HG03521 (cell line): ENCODE measurements around the gene PIWIL4.
"Not testable (repeated sequence)": the region's sequence is repeated elsewhere in the genome, so short reads cannot be mapped to it uniquely, and the experiment has no call there.

ENCODE experiments used
- ATAC-seq: cut with Tn5 transposase; IDR thresholded peaks from one replicate; pipeline ENCODE4 v1.9.1; 2021; ENCODE audit warnings: mild to moderate bottlenecking, moderate library complexity; ENCODE audit not compliant: unreplicated experiment

Gene PIWIL4

GRCh38 chr11:94546886-94547285, 20.3 kb upstream of the PIWIL4 start:
- ATAC-seq: no peak

GRCh38 chr11:94549146-94549545, 18.0 kb upstream of the PIWIL4 start:
- ATAC-seq: no peak

- ATAC-seq: no peak
Measured at GRCh38 chr11:94550513-94550912, 16.7 kb upstream of the PIWIL4 start.

DNA sequence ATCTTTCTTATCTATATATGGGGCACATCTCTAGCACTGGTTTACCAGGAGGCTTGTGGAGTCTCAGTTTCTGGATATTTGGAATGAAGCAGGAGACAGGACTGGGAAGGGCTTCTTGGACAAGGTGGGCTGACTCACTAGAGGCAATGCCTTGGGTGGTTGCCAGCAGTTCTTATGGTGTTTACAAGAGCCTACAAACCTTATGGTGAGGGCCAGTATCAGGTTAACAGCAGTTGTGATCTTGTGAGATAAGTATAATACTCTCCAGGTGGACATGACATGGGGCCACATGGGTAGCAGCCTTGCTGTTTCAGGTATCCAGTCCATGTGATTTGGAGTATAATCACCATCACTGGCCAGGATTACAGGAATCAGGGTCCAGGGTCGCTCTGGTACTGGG, 13.2 kb upstream of the PIWIL4 start:
- no peak for ATAC-seq

- ATAC-seq: not testable (repeated sequence)
Measured at GRCh38 chr11:94555752-94556329, 11.3 kb upstream of the PIWIL4 start.

DNA sequence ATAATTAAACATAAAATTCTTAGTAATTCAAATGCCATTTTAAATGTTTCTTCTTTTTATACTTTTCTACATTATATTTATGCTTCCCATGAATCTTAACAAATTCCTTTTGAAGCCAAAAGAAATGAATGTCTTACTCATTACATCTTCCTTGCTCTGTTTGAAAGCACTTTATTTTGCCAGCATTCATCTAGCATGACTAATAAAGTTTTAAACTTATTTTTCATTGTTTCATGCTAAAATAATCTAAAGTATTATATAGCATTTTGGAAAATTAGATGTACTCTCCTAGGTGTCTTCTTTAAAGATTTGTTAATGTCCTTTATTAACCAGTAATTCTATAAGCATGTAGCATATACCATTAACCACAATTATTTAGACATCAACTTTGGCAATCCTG, 9.7 kb upstream of the PIWIL4 start:
- no peak for ATAC-seq

GRCh38 chr11:94557992-94558391, 9.2 kb upstream of the PIWIL4 start:
- no peak for ATAC-seq

GRCh38 chr11:94558468-94558867, 8.7 kb upstream of the PIWIL4 start:
- ATAC-seq: no peak

GRCh38 chr11:94558932-94559331, 8.2 kb upstream of the PIWIL4 start:
- no peak for ATAC-seq

DNA sequence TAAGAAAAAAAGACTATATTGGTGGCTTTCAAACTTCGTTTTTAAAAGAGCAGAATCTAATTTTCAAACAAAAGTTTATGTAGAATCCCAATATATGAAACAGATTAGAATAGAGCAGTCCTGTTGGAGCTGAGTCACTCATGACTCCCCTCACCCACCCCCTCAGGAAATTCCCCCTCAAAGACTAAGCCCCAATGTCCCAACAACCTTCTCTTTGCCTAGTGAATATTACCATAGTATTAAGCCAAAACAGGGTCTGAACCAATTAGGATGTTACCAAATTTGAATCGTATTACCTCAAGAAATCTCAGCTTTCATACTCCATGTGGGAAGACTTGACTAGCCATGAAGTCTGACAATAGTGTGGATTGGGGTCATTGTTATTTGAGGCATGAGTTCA, 7.8 kb upstream of the PIWIL4 start:
- no peak for ATAC-seq

- no peak for ATAC-seq
Measured at GRCh38 chr11:94560834-94561233, 6.3 kb upstream of the PIWIL4 start.

DNA sequence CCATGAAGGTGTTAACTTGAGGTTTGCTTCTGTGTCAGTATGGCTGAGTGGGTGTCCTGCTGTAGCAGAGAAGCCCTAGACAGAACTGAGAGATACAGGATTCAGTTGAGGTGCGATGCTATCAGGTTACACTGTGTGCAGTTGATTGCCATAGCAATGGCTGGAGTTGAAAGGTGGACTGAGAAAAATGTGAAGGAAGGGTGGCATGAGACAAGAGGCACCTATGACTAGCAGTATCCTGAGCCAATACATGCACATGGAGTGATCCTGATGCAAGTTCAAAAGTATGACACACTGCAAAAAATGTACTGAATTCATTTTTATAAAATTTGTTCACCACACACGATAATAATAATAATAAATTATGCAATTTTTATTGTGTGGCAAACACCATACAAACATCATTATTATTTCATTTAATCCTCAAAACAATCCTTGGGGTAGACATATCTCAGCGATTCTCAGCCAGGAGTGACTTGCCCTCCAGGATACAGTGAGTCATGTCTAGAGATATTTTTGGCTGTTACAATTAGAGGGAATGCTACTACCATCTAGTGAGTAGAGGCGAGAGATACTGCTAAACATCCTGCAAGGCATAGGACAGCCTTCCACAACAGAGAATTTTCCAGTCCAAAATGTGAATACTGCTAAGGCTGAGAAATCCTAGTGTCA, 3.9 kb upstream of the PIWIL4 start:
- ATAC-seq: no peak

- no peak for ATAC-seq
Measured at GRCh38 chr11:94563848-94564467, 3.2 kb upstream of the PIWIL4 start.

GRCh38 chr11:94568200-94568599, 1.0 kb downstream of the PIWIL4 start:
- no peak for ATAC-seq

DNA sequence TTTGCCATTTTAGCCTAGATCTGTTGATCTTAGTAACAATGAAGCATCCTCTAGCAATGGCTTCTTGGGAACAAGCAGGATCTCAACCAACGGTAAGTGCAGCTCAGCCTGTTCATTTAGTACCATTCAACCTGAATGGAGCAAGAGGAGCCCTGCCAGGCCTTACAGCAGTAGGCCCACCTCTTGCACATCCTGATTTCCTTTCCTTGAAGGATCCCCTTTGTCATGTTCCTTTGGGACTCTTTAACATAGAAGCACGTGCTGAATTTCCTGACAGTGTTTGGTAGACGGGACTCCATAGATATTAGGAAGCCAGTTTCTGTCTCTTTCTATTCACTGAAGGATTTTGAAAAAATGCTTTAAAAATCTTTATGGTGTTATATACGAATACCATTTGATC, 1.5 kb downstream of the PIWIL4 start:
- ATAC-seq: no peak

- ATAC-seq: not testable (repeated sequence)
Measured at GRCh38 chr11:94572975-94573374, 5.8 kb downstream of the PIWIL4 start.

GRCh38 chr11:94574193-94574961, 7.2 kb downstream of the PIWIL4 start:
- no peak for ATAC-seq

- ATAC-seq: no peak
Measured at GRCh38 chr11:94576306-94576705, 9.1 kb downstream of the PIWIL4 start.

DNA sequence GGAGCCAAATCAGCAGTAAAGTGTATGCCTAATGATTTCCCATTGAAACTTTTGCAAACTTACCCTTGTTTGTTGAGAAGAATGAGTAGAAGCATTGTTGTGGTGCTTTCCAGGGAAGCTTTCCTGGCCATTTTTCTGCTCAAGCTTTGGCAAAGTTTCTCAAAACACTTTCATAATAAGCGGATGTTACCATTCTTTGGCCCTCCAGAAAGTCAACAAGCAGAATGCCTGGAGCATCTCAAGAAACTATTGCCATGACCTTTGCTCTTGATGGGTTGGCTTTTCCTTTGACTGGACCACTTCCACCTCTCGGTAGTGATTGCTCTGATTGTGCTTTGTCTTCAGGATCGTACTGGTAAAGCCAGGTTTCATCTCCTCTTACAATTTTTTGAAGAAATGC, 10.7 kb downstream of the PIWIL4 start:
- ATAC-seq: no peak

DNA sequence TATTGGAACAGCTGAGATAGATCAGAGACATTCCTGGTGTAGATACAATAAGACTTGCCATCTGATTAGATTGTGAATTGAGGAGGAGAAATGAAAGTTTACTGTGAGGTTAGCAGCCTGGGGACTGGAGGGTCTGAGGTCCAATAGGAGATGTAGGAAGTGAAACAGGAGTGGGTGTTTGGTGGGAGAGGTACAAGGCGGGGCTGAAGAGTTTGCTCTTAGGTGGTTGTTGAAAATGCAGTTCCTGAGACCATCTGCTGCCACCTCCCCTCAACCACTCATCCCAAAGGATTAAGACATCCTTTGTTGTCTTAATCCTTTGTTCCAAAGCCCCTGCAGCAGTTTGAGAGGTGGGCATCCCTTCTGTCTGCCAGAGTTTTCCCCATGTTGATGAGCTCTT, 14.8 kb downstream of the PIWIL4 start:
- ATAC-seq: no peak

- ATAC-seq: no peak
Measured at GRCh38 chr11:94583213-94583865, 16.2 kb downstream of the PIWIL4 start.
